Gastroesophageal sphincter (tissue), 4 donors: ENCODE results near the gene ADAMTS9. TPM values are rescaled to one million over a fixed set of nuclear protein-coding genes. Genes with fewer than 3 reads are reported as not detected.

ENCODE experiments used
- ATAC-seq: fragments of 150-250 bp; one replicate; pipeline ENCODE4 v1.9.1; 2016; ENCODE audit warnings: mild to moderate bottlenecking, moderate library complexity
- H3K27ac ChIP-seq, 4 donors: fragments of 200-600 bp; sonication (generic) in 3 of 4; 1 replicate in 3 of 4; 2 replicates in 1 of 4; pipeline ENCODE4 v1.5.1; 2016 to 2019
- H3K27me3 ChIP-seq: fragments of 200-600 bp; sonication (generic); one replicate; pipeline ENCODE4 v1.5.1; 2019
- H3K36me3 ChIP-seq, 2 donors: fragments of 200-600 bp; sonication (generic); one replicate each; pipeline ENCODE4 v1.5.1; 2019; ENCODE audit warnings: control low read depth in 1 of 2
- H3K4me1 ChIP-seq, 3 donors: fragments of 200-600 bp; sonication (generic); 1 replicate in 2 of 3; 2 replicates in 1 of 3; pipeline ENCODE4 v1.5.1; 2016 to 2019; ENCODE audit warnings: control low read depth in 2 of 3
- H3K4me3 ChIP-seq, 2 donors: fragments of 200-600 bp; sonication (generic); one replicate each; pipeline ENCODE4 v1.5.1; 2019; ENCODE audit warnings: mild to moderate bottlenecking in 1 of 2, moderate library complexity in 1 of 2
- H3K9me3 ChIP-seq, 3 donors: fragments of 200-600 bp; sonication (generic); one replicate each; pipeline ENCODE4 v1.5.1; 2017 to 2019; ENCODE audit warnings: control low read depth in 2 of 3
- CTCF ChIP-seq, 4 experiments: fragments of 200-600 bp in 2 of 4; fragments of 450-650 bp in 2 of 4; sonication (generic) in 1 of 4; IDR thresholded peaks; one replicate each; pipeline ENCODE4 v1.5.1; 2017 to 2019; ENCODE audit warnings: antibody characterized with exemption in 4 of 4, mild to moderate bottlenecking in 2 of 4, moderate library complexity in 2 of 4
- EP300 ChIP-seq: sonication (generic); formaldehyde crosslinking; IDR thresholded peaks from one replicate; pipeline ENCODE4 v1.6.1; 2017; ENCODE audit warnings: antibody characterized with exemption, mild to moderate bottlenecking
- POLR2A ChIP-seq, 2 donors: fragments of 450-650 bp; IDR thresholded peaks; one replicate each; pipeline ENCODE4 v1.6.1; 2017; ENCODE audit warnings: antibody characterized with exemption in 2 of 2, mild to moderate bottlenecking in 2 of 2, moderate library complexity in 1 of 2
- POLR2AphosphoS5 ChIP-seq: sonication (generic); formaldehyde crosslinking; IDR thresholded peaks from one replicate; pipeline ENCODE4 v1.6.1; 2017; ENCODE audit warnings: antibody characterized with exemption
- WGBS, 2 donors: methylation state at CpG; one replicate each; pipeline ENCODE4 v1.1.5; 2018; ENCODE audit warnings: low coverage in 1 of 2; 5-methylcytosine and 5-hydroxymethylcytosine counted together
- total RNA-seq, 4 donors: library from RNA; depleted of rRNA; stranded (reverse); fragments of >200 nt; gene quantifications; one replicate each; pipeline ENCODE4 v1.1.0, GENCODE V29; 2016

Gene ADAMTS9
- total RNA-seq, 4 donors from 2014 or later = 30.7 to 102 (median 48.3) TPM

DNA sequence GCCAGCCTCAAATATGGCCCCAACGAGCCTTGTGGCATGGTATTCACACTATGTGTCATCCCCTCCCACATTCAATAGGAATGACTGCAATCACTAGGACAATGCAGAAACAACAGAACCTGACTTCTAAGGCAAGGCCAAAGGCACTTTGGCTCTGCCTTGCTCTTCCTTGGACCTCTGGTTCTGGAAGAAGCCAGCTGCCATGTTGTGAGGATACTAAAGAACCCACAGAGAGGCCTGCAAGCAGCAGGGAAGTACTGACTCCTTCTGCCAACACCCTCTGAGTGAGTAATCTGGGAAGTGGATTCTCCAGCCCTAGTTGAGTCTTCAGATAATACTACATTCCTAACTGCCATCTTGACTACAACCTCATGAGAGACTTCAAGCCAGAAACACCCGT, 64.7 kb downstream of the ADAMTS9 start:
- Histone ChIP-seq H3K27me3 (no peaks in the 10 kb centered on the region), H3K9me3 (no peaks in the 10 kb centered on the region), H3K4me3 (no peak overlapping the region), H3K4me1 (no peaks in the 10 kb centered on the region), H3K27ac (no peak overlapping the region), H3K36me3 (peaks cover 0 to 47% of the 10 kb centered on the region in 2 donors)
- no peak for ATAC-seq
- TF ChIP-seq POLR2AphosphoS5 (no peak), CTCF (IDR thresholded peaks at IDR 0.05) (no peak), EP300 (no peak), POLR2A (IDR thresholded peaks at IDR 0.05) (no peak)
- 78 to 90% methylated on average over 1 to 2 of the region's 2 CpGs for WGBS, 2 donors

DNA sequence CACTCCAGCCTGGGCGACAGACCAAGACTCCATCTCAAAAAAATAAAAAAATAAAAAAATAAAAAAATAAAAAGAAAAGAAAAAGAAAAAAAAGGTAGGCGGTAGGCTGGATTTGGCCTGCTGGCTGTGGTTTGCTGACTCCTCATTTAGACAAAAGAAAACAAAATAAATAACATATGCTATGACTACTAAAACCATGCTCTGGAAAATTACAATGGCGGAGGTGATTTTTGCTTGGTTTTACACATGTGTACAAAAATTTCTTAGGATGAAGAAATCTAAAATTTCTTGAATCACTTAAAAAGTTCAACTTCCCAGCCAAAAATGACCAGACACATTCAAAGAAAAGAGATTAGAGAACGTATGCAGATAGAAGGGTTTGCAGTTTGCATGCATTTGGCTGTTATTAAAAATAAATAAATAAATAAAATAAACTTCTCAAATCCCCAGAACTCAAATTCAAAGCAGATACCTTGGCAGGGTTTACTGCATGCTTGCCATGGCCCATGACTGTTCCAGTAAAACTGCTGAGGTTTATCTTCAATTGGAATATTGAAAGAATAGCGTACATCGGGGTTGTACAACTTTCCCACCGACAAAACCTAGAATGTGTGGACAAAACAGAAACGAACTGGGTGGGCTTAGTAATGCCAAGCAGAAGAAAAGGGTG, 65.9 kb downstream of the ADAMTS9 start:
- ATAC-seq = no peak
- Histone ChIP-seq H3K4me3 (no peak overlapping the region), H3K36me3 (peaks cover 0 to 36% of the 10 kb centered on the region in 2 donors), H3K4me1 (no peaks in the 10 kb centered on the region), H3K27ac (no peak overlapping the region), H3K27me3 (no peaks in the 10 kb centered on the region), H3K9me3 (no peaks in the 10 kb centered on the region)
- TF ChIP-seq CTCF (IDR thresholded peaks at IDR 0.05) (no peak), EP300 (no peak), POLR2A (IDR thresholded peaks at IDR 0.05) (no peak), POLR2AphosphoS5 (no peak)
- 88 to 89% methylated on average over 3 to 8 of the region's 8 CpGs for WGBS, 2 donors

- no peak for TF ChIP-seq POLR2AphosphoS5
- no peak for TF ChIP-seq CTCF (IDR thresholded peaks at IDR 0.05)
- no peak for TF ChIP-seq POLR2A (IDR thresholded peaks at IDR 0.05)
- no peak for TF ChIP-seq EP300
- Histone ChIP-seq H3K27ac (no peak overlapping the region), H3K36me3 (peaks cover 0 to 35% of the 10 kb centered on the region in 2 donors), H3K9me3 (no peaks in the 10 kb centered on the region), H3K4me3 (no peak overlapping the region), H3K27me3 (no peaks in the 10 kb centered on the region), H3K4me1 (no peaks in the 10 kb centered on the region)
- ATAC-seq = no peak
- 87 to 100% methylated on average over 2 to 8 of the region's 8 CpGs for WGBS, 2 donors
Measured at GRCh38 chr3:64621275-64621674, 66.5 kb downstream of the ADAMTS9 start.

GRCh38 chr3:64620020-64620419, 67.8 kb downstream of the ADAMTS9 start:
- ATAC-seq = no peak
- H3K9me3 ChIP-seq = no peaks in the 10 kb centered on the region
- H3K4me1 ChIP-seq = no peaks in the 10 kb centered on the region
- no peak overlapping the region for H3K27ac ChIP-seq
- WGBS, 2 donors = 75 to 100% methylated on average over 1 of the region's 1 CpG
- peaks cover 0 to 37% of the 10 kb centered on the region in 2 donors for H3K36me3 ChIP-seq
- H3K27me3 ChIP-seq = no peaks in the 10 kb centered on the region
- no peak for TF ChIP-seq POLR2A (IDR thresholded peaks at IDR 0.05)
- TF ChIP-seq EP300 = no peak
- TF ChIP-seq POLR2AphosphoS5 = no peak
- TF ChIP-seq CTCF (IDR thresholded peaks at IDR 0.05) = no peak
- H3K4me3 ChIP-seq = no peak overlapping the region

DNA sequence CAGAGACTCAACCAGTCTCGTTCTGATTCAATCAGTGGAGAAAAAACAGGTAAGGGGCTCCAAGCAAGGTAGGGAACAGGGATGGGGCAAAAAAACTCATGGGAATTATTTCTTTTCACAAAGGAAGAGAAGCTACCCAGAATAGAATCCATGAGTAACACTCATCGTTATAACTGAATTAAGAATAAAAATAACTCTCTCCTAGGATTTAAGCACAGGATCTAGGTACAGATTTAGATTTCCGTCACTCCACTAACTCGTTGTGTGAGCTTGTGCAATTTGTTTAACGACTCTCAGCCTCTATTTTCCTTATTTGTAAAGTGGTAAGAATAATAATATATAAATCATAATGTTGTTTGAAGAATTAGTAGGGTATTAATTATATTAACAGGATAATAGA, 68.6 kb downstream of the ADAMTS9 start:
- no peak overlapping the region for H3K27ac ChIP-seq
- 80 to 82% methylated on average over 4 to 5 of the region's 5 CpGs for WGBS, 2 donors
- H3K9me3 ChIP-seq = no peaks in the 10 kb centered on the region
- H3K4me3 ChIP-seq = no peak overlapping the region
- TF ChIP-seq EP300 (no peak), POLR2A (IDR thresholded peaks at IDR 0.05) (no peak), CTCF (IDR thresholded peaks at IDR 0.05) (no peak), POLR2AphosphoS5 (no peak)
- peaks cover 0 to 5% (median 5%) of the 10 kb centered on the region in 3 donors for H3K4me1 ChIP-seq
- H3K27me3 ChIP-seq = no peaks in the 10 kb centered on the region
- no peak for ATAC-seq
- H3K36me3 ChIP-seq = peaks cover 0 to 37% of the 10 kb centered on the region in 2 donors
